ENCODE results near the gene NAA80. TPM values are rescaled to one million over a fixed set of nuclear protein-coding genes. Genes with fewer than 3 reads are reported as not detected.

Gene NAA80
- total and polyA plus RNA-seq, 2 of the 13 experiments (the other 11 are each of a cell fraction or from before 2014, with no cell fraction given) = 3.4 to 8.7 TPM

- TF ChIP-seq ZNF747 (CRISPR knock-in tag; IDR thresholded peaks at IDR 0.05; ENCODE audit: borderline replicate concordance) (0 out of 2 replicates have a peak, but pooled peaks have one; percentile 42), ZMYM3 (CRISPR knock-in tag; IDR thresholded peaks at IDR 0.05) (0 out of 2 replicates have a peak, but pooled peaks have one; percentile 9), MED13 (CRISPR knock-in tag; IDR thresholded peaks at IDR 0.05) (peak; percentile 33; the same call in 1 of the 2 replicates), ZNF766 (CRISPR knock-in tag; IDR thresholded peaks at IDR 0.05; ENCODE audit: borderline replicate concordance) (peak; percentile 79; the same call in 1 of the 2 replicates), FOXA3 (CRISPR knock-in tag; IDR thresholded peaks at IDR 0.05) (0 out of 2 replicates have a peak, but pooled peaks have one; percentile 10), FOXO1 (CRISPR knock-in tag; IDR thresholded peaks at IDR 0.05) (no peak), MED8 (CRISPR knock-in tag; IDR thresholded peaks at IDR 0.05; ENCODE audit: insufficient replicate concordance) (peak; percentile 45), POLR2A (IDR thresholded peaks at IDR 0.05; ENCODE audit: insufficient read depth in 1 of 2, low read depth in 2 of 2, low read length in 2 of 2) (peak in 1 of 2 experiments; percentile 74; a peak in 2 of 4 replicates), SNAPC4 (CRISPR knock-in tag; IDR thresholded peaks at IDR 0.05) (0 out of 2 replicates have a peak, but pooled peaks have one; percentile 34), RBFOX2 (IDR thresholded peaks at IDR 0.05; ENCODE audit: low read depth, low read length) (peak; percentile 83), ZNF138 (CRISPR knock-in tag; IDR thresholded peaks at IDR 0.05; ENCODE audit: low read depth) (peak; percentile 33; the same call in 1 of the 2 replicates), ATF7 (IDR thresholded peaks at IDR 0.05) (no peak), ATF7 (CRISPR knock-in tag; IDR thresholded peaks at IDR 0.05) (no peak), ZNF891 (CRISPR knock-in tag; IDR thresholded peaks at IDR 0.05) (0 out of 2 replicates have a peak, but pooled peaks have one; percentile 6), ZBTB42 (CRISPR knock-in tag; IDR thresholded peaks at IDR 0.05) (peak; percentile 14; the same call in 1 of the 2 replicates), RERE (CRISPR knock-in tag; IDR thresholded peaks at IDR 0.05; ENCODE audit: low read depth) (no peak), RBM39 (IDR thresholded peaks at IDR 0.05; ENCODE audit: low read depth, low read length, poor library complexity, severe bottlenecking) (no peak), ZNF501 (CRISPR knock-in tag; IDR thresholded peaks at IDR 0.05) (peak; percentile 7; the same call in 1 of the 2 replicates), KMT2A (CRISPR knock-in tag; IDR thresholded peaks at IDR 0.05) (0 out of 2 replicates have a peak, but pooled peaks have one; percentile 3), TAF1 (CRISPR knock-in tag; IDR thresholded peaks at IDR 0.05) (peak; percentile 51), KLF13 (CRISPR knock-in tag; IDR thresholded peaks at IDR 0.05) (no peak), HNRNPL (IDR thresholded peaks at IDR 0.05; ENCODE audit: low read depth, low read length) (0 out of 2 replicates have a peak, but pooled peaks have one; percentile 36), RFXAP (CRISPR knock-in tag; IDR thresholded peaks at IDR 0.05; ENCODE audit: borderline replicate concordance) (peak; percentile 31; the same call in 1 of the 2 replicates)
Measured at GRCh38 chr3:50322115-50322385, 22.8 kb upstream of the NAA80 start (continued).
